BJ (cell line): ENCODE measurements around the gene TP73. TPM values are rescaled to one million over a fixed set of nuclear protein-coding genes. Genes with fewer than 3 reads are reported as not detected.

Source experiments
- CTCF ChIA-PET: fragments of 350-600 bp; formaldehyde crosslinking; extraction: SDS; loops from one replicate; lab custom pipeline; 2021; ENCODE audit warnings: antibody characterized with exemption, inconsistent platforms; lab: Yijun Ruan, JAX
- POLR2A ChIA-PET: fragments of 300-600 bp; sonication (Branson Sonifier 250); formaldehyde crosslinking; extraction: SDS; loops from one replicate; lab custom pipeline; 2021; ENCODE audit warnings: antibody characterized with exemption; lab: Charles Lee
- DNase-seq: peaks from one replicate; pipeline ENCODE4 v3.0.0-alpha.2; 2011; ENCODE audit warnings: low read depth
- H3K27me3 ChIP-seq: 2 replicates; pipeline ENCODE4 v1.6.0; 2011; ENCODE audit warnings: low read length; ENCODE audit not compliant: control insufficient read depth, insufficient read depth
- H3K36me3 ChIP-seq: 2 replicates; pipeline ENCODE4 v1.5.1; 2011; ENCODE audit warnings: low read length; ENCODE audit not compliant: control insufficient read depth, insufficient read depth
- H3K4me3 ChIP-seq: 2 replicates; pipeline ENCODE4 v1.5.1; 2011; ENCODE audit warnings: low read depth, mild to moderate bottlenecking, control low read depth, low read length
- CTCF ChIP-seq: IDR thresholded peaks from 2 replicates; pipeline ENCODE4 v1.5.1; 2011; ENCODE audit warnings: low read depth, mild to moderate bottlenecking, control low read depth, inconsistent platforms, low read length, moderate library complexity; ENCODE audit not compliant: insufficient read depth
- polyA plus RNA-seq: library from polyadenylated mRNA; depleted of rRNA; stranded (reverse); fragments of >200 nt; gene quantifications from 2 replicates; pipeline ENCODE4 v1.2.3, GENCODE V29; 2011

The TP73 gene
- polyA plus RNA-seq, 1 experiment: not detected

- no peak for TF ChIP-seq CTCF
- ChIA-PET POLR2A (no interaction called here), CTCF (interaction anchor here (1.0 kb wide), 1 partner anchor 14 kb away, joined by 3 read pairs; no protein-coding TSS in a partner anchor)
- Histone ChIP-seq H3K36me3 (no peaks in the 10 kb centered on the region), H3K27me3 (peaks cover 5% of the 10 kb centered on the region; the same call in 1 of the 2 replicates), H3K4me3 (no peak overlapping the region)
- DNase-seq: no peak
Observed at GRCh38 chr1:3680488-3681230, 28.3 kb downstream of the TP73 start.

GRCh38 chr1:3681231-3681897 lies 29.0 kb downstream of the TP73 start:
- no peak for DNase-seq
- TF ChIP-seq CTCF: no peak
- Histone ChIP-seq H3K4me3 (no peak overlapping the region), H3K27me3 (peaks cover 6% of the 10 kb centered on the region; the same call in 1 of the 2 replicates), H3K36me3 (no peaks in the 10 kb centered on the region)
- CTCF ChIA-PET: interaction anchor here (1.0 kb wide), 1 partner anchor 14 kb away, joined by 3 read pairs; no protein-coding TSS in a partner anchor
- POLR2A ChIA-PET: no interaction called here

GRCh38 chr1:3681898-3682806 lies 29.8 kb downstream of the TP73 start:
- DNase-seq: no peak
- CTCF ChIA-PET: interaction anchor here (1.0 to 1.2 kb wide), 3 partner anchors 13 to 27 kb away, joined by 3 to 6 read pairs (median 3); no protein-coding TSS in a partner anchor
- TF ChIP-seq CTCF: no peak
- Histone ChIP-seq H3K4me3 (no peak overlapping the region), H3K36me3 (no peaks in the 10 kb centered on the region), H3K27me3 (peaks cover 7% of the 10 kb centered on the region; the same call in 1 of the 2 replicates)
- POLR2A ChIA-PET: no interaction called here

- Histone ChIP-seq H3K36me3 (no peaks in the 10 kb centered on the region), H3K27me3 (peaks cover 10% of the 10 kb centered on the region; the same call in 1 of the 2 replicates), H3K4me3 (no peak overlapping the region)
- DNase-seq: no peak
- ChIA-PET POLR2A (no interaction called here), CTCF (interaction anchor here (1.2 to 1.3 kb wide), 3 partner anchors 13 to 41 kb away, joined by 3 to 6 read pairs (median 3); no protein-coding TSS in a partner anchor)
- TF ChIP-seq CTCF: no peak
Observed at GRCh38 chr1:3683197-3683596, 30.9 kb downstream of the TP73 start.
